ENCODE results near the gene MYO6.

The MYO6 gene

DNA sequence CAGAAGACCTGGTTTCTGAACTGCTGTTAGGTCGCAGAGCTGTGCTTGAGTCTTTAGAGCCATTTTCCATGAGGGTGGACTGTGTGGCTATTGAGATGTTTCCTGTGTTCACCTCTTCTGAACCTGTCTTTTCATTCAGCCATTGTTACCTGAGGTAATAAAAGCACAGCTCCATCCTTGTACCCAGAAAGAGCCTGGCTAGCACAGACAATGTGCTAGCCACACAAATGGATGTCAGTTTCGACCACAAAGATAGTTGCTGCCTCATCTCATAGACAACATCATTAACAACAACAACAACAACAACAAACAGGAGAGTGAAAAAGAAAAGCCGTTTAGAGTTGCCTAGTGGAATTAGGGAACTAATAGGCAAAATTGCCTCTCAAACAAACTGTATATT is 114.7 kb downstream of the MYO6 start:
- Histone ChIP-seq H3K4me3 (ENCODE audit: insufficient read length, low read depth) (no peak overlapping the region), H3K9me3 (ENCODE audit: insufficient read depth, low read length) (no peaks in the 10 kb centered on the region), H3K9ac (ENCODE audit: insufficient read length, low read depth) (no peak overlapping the region), H3K4me1 (ENCODE audit: insufficient read depth, insufficient read length) (no peaks in the 10 kb centered on the region), H3K36me3 (ENCODE audit: insufficient read depth, insufficient read length, low read length) (peaks cover 3% of the 10 kb centered on the region), H3K27me3 (ENCODE audit: insufficient read depth, insufficient read length) (no peaks in the 10 kb centered on the region)
- TF ChIP-seq YY1 (IDR thresholded peaks at IDR 0.05; ENCODE audit: insufficient read depth, insufficient read length) (no peak), ZNF274 (IDR thresholded peaks at IDR 0.05; ENCODE audit: low read depth, low read length) (no peak), SUZ12 (IDR thresholded peaks at IDR 0.05; ENCODE audit: extremely low read depth, insufficient read depth, insufficient read length) (no peak)
- DNase-seq (ENCODE audit: low read depth, low spot score) = no peak

DNA sequence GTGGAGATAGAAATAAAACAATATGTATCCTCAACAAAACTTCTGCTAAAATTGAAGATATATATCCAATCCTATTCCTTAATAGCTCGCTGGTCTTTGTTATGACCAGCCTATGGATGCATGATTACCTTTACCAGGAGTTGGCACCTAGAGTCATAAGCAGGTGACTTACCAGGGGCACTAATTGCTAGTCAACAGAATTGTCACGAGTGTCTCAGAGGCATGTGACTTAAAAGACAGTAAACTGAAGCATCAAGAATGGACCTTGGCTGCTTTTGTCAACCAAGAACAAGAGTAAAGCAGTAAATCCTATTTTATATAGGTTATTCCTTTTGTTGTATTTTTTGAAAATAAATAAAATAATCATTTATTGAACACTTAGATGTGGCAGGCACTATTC is 115.4 kb downstream of the MYO6 start:
- H3K36me3 ChIP-seq (ENCODE audit: insufficient read depth, insufficient read length, low read length) = peaks cover 3% of the 10 kb centered on the region
- no peak for TF ChIP-seq YY1 (IDR thresholded peaks at IDR 0.05; ENCODE audit: insufficient read depth, insufficient read length)
- TF ChIP-seq SUZ12 (IDR thresholded peaks at IDR 0.05; ENCODE audit: extremely low read depth, insufficient read depth, insufficient read length) = no peak
- no peak for TF ChIP-seq ZNF274 (IDR thresholded peaks at IDR 0.05; ENCODE audit: low read depth, low read length)
- H3K4me1 ChIP-seq (ENCODE audit: insufficient read depth, insufficient read length) = no peaks in the 10 kb centered on the region

DNA sequence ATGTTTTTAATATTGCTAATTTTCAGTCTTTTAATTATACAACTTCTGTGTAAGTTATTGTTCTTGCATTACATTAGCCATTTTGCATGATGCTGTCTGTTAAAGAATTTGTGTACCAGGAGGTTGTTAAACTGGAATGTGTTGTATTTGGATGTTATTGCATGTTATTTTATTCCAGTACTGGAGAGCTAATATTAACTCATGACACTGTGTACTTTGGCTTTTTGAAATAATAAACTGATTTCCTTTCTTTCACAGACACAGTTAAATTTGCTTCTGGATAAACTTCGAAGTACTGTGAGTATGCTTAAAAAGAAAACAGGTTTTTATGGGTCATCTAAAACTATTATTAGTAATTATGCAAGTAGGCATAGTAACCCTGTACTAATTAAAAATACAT is 121.3 kb downstream of the MYO6 start:
- no peak for DNase-seq (ENCODE audit: low read depth, low spot score)
- TF ChIP-seq ZNF274 (IDR thresholded peaks at IDR 0.05; ENCODE audit: low read depth, low read length) (no peak), SUZ12 (IDR thresholded peaks at IDR 0.05; ENCODE audit: extremely low read depth, insufficient read depth, insufficient read length) (no peak), YY1 (IDR thresholded peaks at IDR 0.05; ENCODE audit: insufficient read depth, insufficient read length) (no peak)
- peaks cover 7% of the 10 kb centered on the region for H3K36me3 ChIP-seq (ENCODE audit: insufficient read depth, insufficient read length, low read length)
- no peak overlapping the region for H3K4me3 ChIP-seq (ENCODE audit: insufficient read length, low read depth)
- H3K9ac ChIP-seq (ENCODE audit: insufficient read length, low read depth) = no peak overlapping the region
- no peaks in the 10 kb centered on the region for H3K9me3 ChIP-seq (ENCODE audit: insufficient read depth, low read length)
- H3K4me1 ChIP-seq (ENCODE audit: insufficient read depth, insufficient read length) = no peaks in the 10 kb centered on the region
- H3K27me3 ChIP-seq (ENCODE audit: insufficient read depth, insufficient read length) = no peaks in the 10 kb centered on the region

More for the DNA sequence above, 115.4 kb downstream of the MYO6 start:
- no peaks in the 10 kb centered on the region for H3K9me3 ChIP-seq (ENCODE audit: insufficient read depth, low read length)
- DNase-seq (ENCODE audit: low read depth, low spot score) = no peak
- H3K4me3 ChIP-seq (ENCODE audit: insufficient read length, low read depth) = no peak overlapping the region
- no peaks in the 10 kb centered on the region for H3K27me3 ChIP-seq (ENCODE audit: insufficient read depth, insufficient read length)
- H3K9ac ChIP-seq (ENCODE audit: insufficient read length, low read depth) = no peak overlapping the region

DNA sequence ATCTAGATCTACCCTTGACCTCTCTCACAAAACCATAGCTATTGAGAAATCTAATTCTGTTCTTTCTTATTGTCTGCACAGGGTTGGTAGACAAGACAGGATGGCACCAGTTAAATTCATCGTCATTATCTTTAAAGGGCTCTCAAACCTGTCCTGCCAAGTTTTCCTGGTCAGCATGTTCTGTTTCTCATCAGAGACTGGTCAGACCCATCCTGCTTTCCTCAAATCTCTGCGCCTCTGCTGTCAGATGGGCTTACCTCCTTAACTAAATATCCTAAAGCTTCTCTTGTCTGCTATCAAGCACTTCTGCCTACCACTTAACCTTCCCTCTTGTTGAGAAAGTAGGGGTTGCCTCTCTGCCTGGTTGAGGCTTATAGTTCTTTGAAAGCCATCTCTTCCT is 125.2 kb downstream of the MYO6 start:
- H3K36me3 ChIP-seq (ENCODE audit: insufficient read depth, insufficient read length, low read length) = peaks cover 4% of the 10 kb centered on the region
- TF ChIP-seq ZNF274 (IDR thresholded peaks at IDR 0.05; ENCODE audit: low read depth, low read length) (no peak), SUZ12 (IDR thresholded peaks at IDR 0.05; ENCODE audit: extremely low read depth, insufficient read depth, insufficient read length) (no peak)
- DNase-seq (ENCODE audit: low read depth, low spot score) = no peak

DNA sequence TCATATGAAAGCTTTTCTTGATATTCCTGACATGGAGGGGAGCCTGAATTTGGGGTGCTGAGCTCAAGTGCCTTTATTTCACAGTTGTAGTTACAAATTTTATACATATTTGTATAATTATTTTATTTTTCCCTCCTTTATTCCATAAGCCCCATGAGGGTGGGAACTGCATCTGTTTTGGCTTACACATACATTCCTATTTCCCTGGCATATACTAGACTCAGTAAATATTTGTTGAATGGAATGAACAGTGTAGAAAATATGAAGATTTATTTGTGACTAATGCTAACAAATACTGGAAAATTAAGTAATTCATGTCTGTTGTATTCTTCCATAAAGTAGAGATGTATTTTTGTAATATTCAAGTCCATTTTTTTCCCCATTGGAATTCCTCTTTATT is 127.1 kb downstream of the MYO6 start:
- Histone ChIP-seq H3K4me1 (ENCODE audit: insufficient read depth, insufficient read length) (no peaks in the 10 kb centered on the region), H3K4me3 (ENCODE audit: insufficient read length, low read depth) (no peak overlapping the region), H3K9me3 (ENCODE audit: insufficient read depth, low read length) (no peaks in the 10 kb centered on the region), H3K36me3 (ENCODE audit: insufficient read depth, insufficient read length, low read length) (peaks cover 4% of the 10 kb centered on the region), H3K9ac (ENCODE audit: insufficient read length, low read depth) (no peak overlapping the region), H3K27me3 (ENCODE audit: insufficient read depth, insufficient read length) (no peaks in the 10 kb centered on the region)
- TF ChIP-seq SUZ12 (IDR thresholded peaks at IDR 0.05; ENCODE audit: extremely low read depth, insufficient read depth, insufficient read length) (no peak), YY1 (IDR thresholded peaks at IDR 0.05; ENCODE audit: insufficient read depth, insufficient read length) (no peak), ZNF274 (IDR thresholded peaks at IDR 0.05; ENCODE audit: low read depth, low read length) (no peak)
- DNase-seq (ENCODE audit: low read depth, low spot score) = no peak

More for the DNA sequence above, 125.2 kb downstream of the MYO6 start:
- Histone ChIP-seq H3K27me3 (ENCODE audit: insufficient read depth, insufficient read length) (no peaks in the 10 kb centered on the region), H3K9ac (ENCODE audit: insufficient read length, low read depth) (no peak overlapping the region), H3K4me1 (ENCODE audit: insufficient read depth, insufficient read length) (no peaks in the 10 kb centered on the region), H3K9me3 (ENCODE audit: insufficient read depth, low read length) (no peaks in the 10 kb centered on the region), H3K4me3 (ENCODE audit: insufficient read length, low read depth) (no peak overlapping the region)

DNA sequence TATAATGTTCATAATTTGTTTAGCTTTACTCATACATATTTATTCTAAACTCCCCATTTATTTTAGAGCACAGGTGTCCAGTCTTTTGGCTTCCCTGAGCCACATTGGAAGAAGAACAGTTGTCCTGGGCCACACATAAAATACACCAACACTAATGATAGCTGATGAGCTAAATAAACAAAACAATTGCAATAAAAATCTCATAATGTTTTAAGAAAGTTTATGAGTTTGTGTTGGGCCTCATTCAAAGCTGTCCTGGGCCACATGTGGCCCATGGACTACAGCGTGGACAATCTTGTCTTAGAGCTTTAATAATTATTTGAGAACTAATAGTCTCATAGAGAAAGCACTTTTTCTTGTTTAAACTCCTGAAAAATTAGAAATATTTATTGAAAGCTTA is 131.3 kb downstream of the MYO6 start:
- H3K36me3 ChIP-seq (ENCODE audit: insufficient read depth, insufficient read length, low read length) = no peaks in the 10 kb centered on the region
- no peak overlapping the region for H3K9ac ChIP-seq (ENCODE audit: insufficient read length, low read depth)
- no peaks in the 10 kb centered on the region for H3K9me3 ChIP-seq (ENCODE audit: insufficient read depth, low read length)
- no peaks in the 10 kb centered on the region for H3K27me3 ChIP-seq (ENCODE audit: insufficient read depth, insufficient read length)
- H3K4me1 ChIP-seq (ENCODE audit: insufficient read depth, insufficient read length) = no peaks in the 10 kb centered on the region
- TF ChIP-seq ZNF274 (IDR thresholded peaks at IDR 0.05; ENCODE audit: low read depth, low read length) (no peak), SUZ12 (IDR thresholded peaks at IDR 0.05; ENCODE audit: extremely low read depth, insufficient read depth, insufficient read length) (no peak), YY1 (IDR thresholded peaks at IDR 0.05; ENCODE audit: insufficient read depth, insufficient read length) (no peak)
- no peak overlapping the region for H3K4me3 ChIP-seq (ENCODE audit: insufficient read length, low read depth)
- DNase-seq (ENCODE audit: low read depth, low spot score) = no peak

DNA sequence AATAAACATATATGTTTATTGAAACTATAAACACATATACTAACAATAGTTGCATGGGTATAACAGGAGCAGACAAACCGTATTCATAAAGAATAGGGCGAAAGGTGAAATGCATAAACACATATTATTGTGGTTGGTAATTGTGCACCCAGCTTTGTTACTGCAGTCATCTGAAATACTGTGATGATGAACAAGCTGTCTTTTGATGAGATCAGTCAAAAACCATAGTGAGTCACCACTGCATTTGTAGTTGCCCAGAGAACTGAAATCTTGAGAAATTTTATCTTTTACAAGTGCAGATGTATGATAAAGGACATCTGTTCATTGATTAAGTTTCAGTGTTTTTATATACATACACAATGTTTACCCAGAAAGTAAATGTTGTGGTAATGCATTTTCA is 133.7 kb downstream of the MYO6 start:
- Histone ChIP-seq H3K9me3 (ENCODE audit: insufficient read depth, low read length) (no peaks in the 10 kb centered on the region), H3K9ac (ENCODE audit: insufficient read length, low read depth) (no peak overlapping the region), H3K27me3 (ENCODE audit: insufficient read depth, insufficient read length) (no peaks in the 10 kb centered on the region), H3K36me3 (ENCODE audit: insufficient read depth, insufficient read length, low read length) (no peaks in the 10 kb centered on the region), H3K4me3 (ENCODE audit: insufficient read length, low read depth) (no peak overlapping the region), H3K4me1 (ENCODE audit: insufficient read depth, insufficient read length) (no peaks in the 10 kb centered on the region)
- DNase-seq (ENCODE audit: low read depth, low spot score) = no peak
- TF ChIP-seq SUZ12 (IDR thresholded peaks at IDR 0.05; ENCODE audit: extremely low read depth, insufficient read depth, insufficient read length) = no peak
- no peak for TF ChIP-seq ZNF274 (IDR thresholded peaks at IDR 0.05; ENCODE audit: low read depth, low read length)
- TF ChIP-seq YY1 (IDR thresholded peaks at IDR 0.05; ENCODE audit: insufficient read depth, insufficient read length) = no peak

DNA sequence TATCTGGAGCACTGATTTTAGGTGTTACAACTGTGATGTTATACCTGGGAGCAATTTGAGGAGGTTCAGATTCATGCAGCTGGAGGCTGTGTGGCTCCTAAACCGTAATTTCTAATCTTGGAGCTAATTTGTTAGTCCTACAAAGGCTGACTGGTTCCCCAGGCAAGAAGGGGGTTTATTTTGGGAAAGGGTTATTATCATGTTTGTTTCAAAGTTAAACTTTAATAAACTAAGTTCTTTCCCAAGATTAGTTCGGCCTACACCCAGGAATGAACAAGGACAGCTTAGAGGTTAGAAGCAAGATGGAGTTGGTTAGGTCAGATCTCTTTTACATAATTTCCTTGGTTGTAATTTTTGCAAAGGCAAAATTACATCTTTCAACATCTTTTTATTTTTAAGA is 135.8 kb downstream of the MYO6 start:
- TF ChIP-seq YY1 (IDR thresholded peaks at IDR 0.05; ENCODE audit: insufficient read depth, insufficient read length) (no peak), ZNF274 (IDR thresholded peaks at IDR 0.05; ENCODE audit: low read depth, low read length) (no peak), SUZ12 (IDR thresholded peaks at IDR 0.05; ENCODE audit: extremely low read depth, insufficient read depth, insufficient read length) (no peak)
- Histone ChIP-seq H3K4me3 (ENCODE audit: insufficient read length, low read depth) (no peak overlapping the region), H3K9me3 (ENCODE audit: insufficient read depth, low read length) (no peaks in the 10 kb centered on the region), H3K4me1 (ENCODE audit: insufficient read depth, insufficient read length) (no peaks in the 10 kb centered on the region), H3K9ac (ENCODE audit: insufficient read length, low read depth) (no peak overlapping the region), H3K27me3 (ENCODE audit: insufficient read depth, insufficient read length) (no peaks in the 10 kb centered on the region), H3K36me3 (ENCODE audit: insufficient read depth, insufficient read length, low read length) (no peaks in the 10 kb centered on the region)
- no peak for DNase-seq (ENCODE audit: low read depth, low spot score)
